ENCODE measurements around the gene ZFP36L2.

DNA sequence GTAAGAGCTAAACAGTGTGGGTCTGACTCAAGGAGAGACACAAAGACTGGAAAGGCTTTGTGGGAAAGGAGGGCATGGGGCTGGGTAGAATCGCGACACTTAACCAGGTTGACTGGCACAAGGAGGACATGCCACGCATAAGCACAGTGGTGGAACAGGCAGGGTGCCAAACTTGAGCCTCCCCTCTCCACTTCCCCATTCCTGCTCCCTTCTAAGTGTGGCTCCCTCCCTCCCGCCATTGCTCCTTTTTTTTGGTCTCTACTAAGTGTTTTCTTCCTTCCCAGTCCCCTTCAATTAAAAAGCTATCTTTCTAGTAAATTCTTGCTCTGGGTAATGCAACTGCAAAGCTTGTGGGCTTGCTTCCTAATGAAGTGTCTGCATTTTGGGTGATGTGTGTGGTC is 40.3 kb upstream of the ZFP36L2 start:
- TF ChIP-seq, protein P1, sequence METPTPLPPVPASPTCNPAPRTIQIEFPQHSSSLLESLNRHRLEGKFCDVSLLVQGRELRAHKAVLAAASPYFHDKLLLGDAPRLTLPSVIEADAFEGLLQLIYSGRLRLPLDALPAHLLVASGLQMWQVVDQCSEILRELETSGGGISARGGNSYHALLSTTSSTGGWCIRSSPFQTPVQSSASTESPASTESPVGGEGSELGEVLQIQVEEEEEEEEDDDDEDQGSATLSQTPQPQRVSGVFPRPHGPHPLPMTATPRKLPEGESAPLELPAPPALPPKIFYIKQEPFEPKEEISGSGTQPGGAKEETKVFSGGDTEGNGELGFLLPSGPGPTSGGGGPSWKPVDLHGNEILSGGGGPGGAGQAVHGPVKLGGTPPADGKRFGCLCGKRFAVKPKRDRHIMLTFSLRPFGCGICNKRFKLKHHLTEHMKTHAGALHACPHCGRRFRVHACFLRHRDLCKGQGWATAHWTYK (CRISPR knock-in tag; IDR thresholded peaks at IDR 0.05): no peak
- TF ChIP-seq U2AF2 (optimal IDR thresholded peaks at IDR 0.05; ENCODE audit: low read depth, low read length): no peak

Data from K562 (cell line).